H1 (cell line): Measurements from ENCODE around the gene NIN. TPM values are rescaled to one million over a fixed set of nuclear protein-coding genes. Genes with fewer than 3 reads are reported as not detected.

Experiments
- CTCF ChIA-PET: fragments of 300-600 bp; sonication (Branson Sonifier 250); formaldehyde crosslinking; loops from one replicate; lab custom pipeline; 2021; ENCODE audit not compliant: partially characterized antibody; lab: Charles Lee
- POLR2A ChIA-PET: fragments of 300-600 bp; sonication (Branson Sonifier 250); formaldehyde crosslinking; loops from one replicate; lab custom pipeline; 2021; ENCODE audit warnings: inconsistent platforms; ENCODE audit not compliant: partially characterized antibody; lab: Charles Lee
- DNase-seq, 2 experiments: peaks; one replicate each; pipeline versions ENCODE4 v3.0.0 to v3.0.0-alpha.2; 2010 to 2022; ENCODE audit warnings: low spot score in 2 of 2, low read depth in 1 of 2, mixed read lengths in 1 of 2
- FAIRE-seq: peaks from 2 replicates; lab custom pipeline; 2011; peaks lifted over from hg19 to GRCh38; lab: Jason Lieb, UNC
- H2AFZ ChIP-seq: 2 replicates; pipeline ENCODE4 v1.8.1; 2012; ENCODE audit warnings: low read length, inconsistent platforms
- H2AK5ac ChIP-seq: 2 replicates; pipeline ENCODE4 v1.6.1; 2013; ENCODE audit warnings: low read depth, low read length
- H2BK120ac ChIP-seq: replicated peaks from 2 replicates; pipeline ENCODE3; 2013; ENCODE audit warnings: low read depth, low read length, inconsistent platforms
- H2BK12ac ChIP-seq: 2 replicates; pipeline ENCODE4 v1.6.1; 2013; ENCODE audit warnings: low read depth, low read length
- H2BK15ac ChIP-seq: 2 replicates; pipeline ENCODE4 v1.6.1; 2013; ENCODE audit warnings: low read length
- H2BK20ac ChIP-seq: 2 replicates; pipeline ENCODE4 v1.6.1; 2013; ENCODE audit warnings: low read length
- H2BK5ac ChIP-seq: 2 replicates; pipeline ENCODE4 v1.6.1; 2013; ENCODE audit warnings: low read depth, low read length
- H3K14ac ChIP-seq: 2 replicates; pipeline ENCODE4 v1.6.1; 2013; ENCODE audit warnings: inconsistent platforms; ENCODE audit not compliant: insufficient read length
- H3K18ac ChIP-seq: 2 replicates; pipeline ENCODE4 v1.6.1; 2013; ENCODE audit warnings: low read length; ENCODE audit errors: extremely low read depth
- H3K23ac ChIP-seq: 2 replicates; pipeline ENCODE4 v1.6.1; 2013; ENCODE audit warnings: inconsistent platforms; ENCODE audit not compliant: insufficient read length
- H3K23me2 ChIP-seq: 2 replicates; pipeline ENCODE4 v1.6.1; 2013; ENCODE audit warnings: low read depth, low read length
- H3K27ac ChIP-seq: 2 replicates; pipeline ENCODE4 v1.6.1; 2011; ENCODE audit warnings: low read depth, low read length, inconsistent platforms
- H3K27me3 ChIP-seq, 4 experiments: replicated peaks in 1 of 4; 1 replicate in 1 of 4; 2 replicates in 3 of 4; pipeline versions ENCODE4 v1.6.1 to v1.8.1; 2011 to 2013; ENCODE audit warnings: low read length in 3 of 4, mild to moderate bottlenecking in 3 of 4, inconsistent platforms in 2 of 4, mixed read lengths in 2 of 4, moderate library complexity in 1 of 4; ENCODE audit not compliant: control insufficient read depth in 3 of 4, insufficient read depth in 3 of 4; ENCODE audit errors: extremely low read depth in 1 of 4
- H3K36me3 ChIP-seq, 4 experiments: 2 replicates each; pipeline versions ENCODE4 v1.6.1 to v1.8.1; 2011 to 2013; ENCODE audit warnings: mild to moderate bottlenecking in 4 of 4, low read length in 3 of 4, moderate library complexity in 2 of 4, control low read depth in 1 of 4, inconsistent platforms in 1 of 4; ENCODE audit not compliant: insufficient read depth in 4 of 4, control insufficient read depth in 2 of 4
- H3K4ac ChIP-seq: replicated peaks from 2 replicates; pipeline ENCODE3; 2013; ENCODE audit warnings: low read length, low read depth, mixed read lengths, inconsistent platforms; ENCODE audit not compliant: insufficient read length
- H3K4me1 ChIP-seq, 4 experiments: replicated peaks in 1 of 4; 1 replicate in 1 of 4; 2 replicates in 3 of 4; pipeline versions ENCODE4 v1.6.1 to v1.8.1; 2011 to 2013; ENCODE audit warnings: low read length in 3 of 4, inconsistent platforms in 2 of 4, mixed read lengths in 1 of 4; ENCODE audit not compliant: insufficient read depth in 4 of 4, control insufficient read depth in 3 of 4
- H3K4me2 ChIP-seq, 2 experiments: 2 replicates each; pipeline versions ENCODE4 v1.6.1 to v1.8.1; 2011 to 2013; ENCODE audit warnings: low read depth in 2 of 2, low read length in 2 of 2, control low read depth in 1 of 2, inconsistent platforms in 1 of 2, mild to moderate bottlenecking in 1 of 2; ENCODE audit not compliant: insufficient read depth in 1 of 2
- H3K4me3 ChIP-seq, 4 experiments: fragments of 200-600, 300-600 bp in 1 of 4; sonication (generic), shearing (Covaris generic), sonication (Bioruptor Twin) in 1 of 4; 2 replicates each; pipeline versions ENCODE4 v1.5.1 to v1.8.1; 2011 to 2016; ENCODE audit warnings: low read length in 4 of 4, low read depth in 3 of 4, control low read depth in 2 of 4, inconsistent platforms in 2 of 4, mild to moderate bottlenecking in 2 of 4, mixed read lengths in 1 of 4, moderate library complexity in 1 of 4; ENCODE audit not compliant: insufficient read depth in 2 of 4; ENCODE audit errors: extremely low read depth in 1 of 4
- H3K56ac ChIP-seq: replicated peaks from 2 replicates; pipeline ENCODE3; 2013; ENCODE audit warnings: low read depth, mild to moderate bottlenecking, mixed read lengths, low read length, inconsistent platforms; ENCODE audit not compliant: insufficient read length
- H3K79me1 ChIP-seq: 2 replicates; pipeline ENCODE4 v1.6.1; 2013; ENCODE audit warnings: low read depth, low read length, control low read depth
- H3K79me2 ChIP-seq, 2 experiments: 2 replicates each; pipeline versions ENCODE4 v1.6.1 to v1.8.1; 2012 to 2013; ENCODE audit warnings: low read length in 2 of 2, mild to moderate bottlenecking in 2 of 2, inconsistent platforms in 1 of 2; ENCODE audit not compliant: insufficient read depth in 2 of 2, control insufficient read depth in 1 of 2
- H3K9ac ChIP-seq, 4 experiments: replicated peaks in 1 of 4; 1 replicate in 1 of 4; 2 replicates in 3 of 4; pipeline versions ENCODE4 v1.6.1 to v1.8.1; 2011 to 2013; ENCODE audit warnings: low read depth in 3 of 4, low read length in 3 of 4, control low read depth in 2 of 4, mild to moderate bottlenecking in 2 of 4, moderate library complexity in 2 of 4, inconsistent platforms in 1 of 4; ENCODE audit errors: extremely low read depth in 1 of 4
- H3K9me3 ChIP-seq, 2 experiments: 2 replicates each; pipeline versions ENCODE4 v1.6.1 to v1.8.1; 2012 to 2013; ENCODE audit warnings: mild to moderate bottlenecking in 2 of 2, moderate library complexity in 2 of 2, control low read depth in 1 of 2, inconsistent platforms in 1 of 2, low read depth in 1 of 2, low read length in 1 of 2, mixed read lengths in 1 of 2; ENCODE audit not compliant: insufficient read depth in 2 of 2
- H4K20me1 ChIP-seq, 2 experiments: replicated peaks in 1 of 2; 2 replicates each; pipeline versions ENCODE3 to v1.8.1; 2011 to 2013; ENCODE audit warnings: inconsistent platforms in 2 of 2, low read length in 2 of 2, mild to moderate bottlenecking in 1 of 2; ENCODE audit not compliant: insufficient read depth in 2 of 2, control insufficient read depth in 1 of 2
- H4K5ac ChIP-seq: 2 replicates; pipeline ENCODE4 v1.6.1; 2013; ENCODE audit warnings: low read length, low read depth, mixed read lengths, inconsistent platforms; ENCODE audit not compliant: insufficient read length
- H4K8ac ChIP-seq: 2 replicates; pipeline ENCODE4 v1.8.0; 2013; ENCODE audit warnings: mild to moderate bottlenecking, moderate library complexity, low read length, inconsistent platforms; ENCODE audit not compliant: insufficient read depth; ENCODE audit errors: extremely low read depth
- H4K91ac ChIP-seq: replicated peaks from 2 replicates; pipeline ENCODE3; 2013; ENCODE audit warnings: low read length, mixed read lengths, inconsistent platforms; ENCODE audit not compliant: insufficient read length
- HDAC2 ChIP-seq, 2 experiments: fragments of 300-600 bp in 1 of 2; sonication (generic) in 1 of 2; IDR thresholded peaks; 2 replicates each; pipeline ENCODE4 v1.6.1; 2011 to 2012; ENCODE audit warnings: low read depth in 2 of 2, low read length in 2 of 2, mild to moderate bottlenecking in 2 of 2, moderate library complexity in 2 of 2, borderline replicate concordance in 1 of 2, inconsistent platforms in 1 of 2
- JUN ChIP-seq: IDR thresholded peaks from 2 replicates; pipeline ENCODE4 v1.6.1; 2011; ENCODE audit warnings: low read depth, mild to moderate bottlenecking, improper control_type of control experiment, low read length
- POLR2AphosphoS5 ChIP-seq: IDR thresholded peaks from 2 replicates; pipeline ENCODE4 v1.6.1; 2011; ENCODE audit warnings: low read depth, low read length
- POU5F1 ChIP-seq: IDR thresholded peaks from 2 replicates; pipeline ENCODE4 v1.6.1; 2011; ENCODE audit warnings: low read depth, mild to moderate bottlenecking, low read length, moderate library complexity
- RAD21 ChIP-seq, 2 experiments: IDR thresholded peaks in 1 of 2; conservative IDR thresholded peaks in 1 of 2; 2 replicates each; pipeline ENCODE4 v1.6.1; 2011; ENCODE audit warnings: low read depth in 2 of 2, low read length in 2 of 2, improper control_type of control experiment in 1 of 2, inconsistent platforms in 1 of 2, mild to moderate bottlenecking in 1 of 2, moderate library complexity in 1 of 2
- RBBP5 ChIP-seq: IDR thresholded peaks from 2 replicates; pipeline ENCODE4 v1.7.1; 2012; ENCODE audit warnings: low read depth, mild to moderate bottlenecking, inconsistent platforms, low read length, moderate library complexity, borderline replicate concordance
- SIX5 ChIP-seq: IDR thresholded peaks from 2 replicates; pipeline ENCODE4 v1.6.1; 2011; ENCODE audit warnings: mild to moderate bottlenecking, low read depth, low read length
- SP1 ChIP-seq: IDR thresholded peaks from 2 replicates; pipeline ENCODE4 v1.6.1; 2011; ENCODE audit warnings: low read depth, low read length
- TAF7 ChIP-seq: optimal IDR thresholded peaks from 2 replicates; pipeline ENCODE3; 2011; ENCODE audit warnings: low read depth, mild to moderate bottlenecking, inconsistent platforms, low read length, moderate library complexity, borderline replicate concordance
- TCF12 ChIP-seq: IDR thresholded peaks from 2 replicates; pipeline ENCODE4 v1.6.1; 2011; ENCODE audit warnings: low read depth, mild to moderate bottlenecking, low read length
- WGBS, 2 experiments: shearing (Covaris generic) in 1 of 2; methylation state at CpG; one replicate each; pipeline versions ENCODE4 v1.1.6 to v1.1.7; 2013 to 2015; ENCODE audit warnings: low lambda C conversion rate in 2 of 2, mixed read lengths in 2 of 2, inconsistent platforms in 1 of 2, low coverage in 1 of 2, missing lambda C conversion rate in 1 of 2; ENCODE audit not compliant: insufficient replicate concordance in 2 of 2, insufficient coverage in 1 of 2, insufficient read length in 1 of 2; ENCODE audit errors: extremely low coverage in 1 of 2, missing lambda C conversion rate in 1 of 2; 5-methylcytosine and 5-hydroxymethylcytosine counted together
- polyA plus RNA-seq, 7 experiments: library from polyadenylated mRNA; depleted of rRNA in 3 of 7; stranded (reverse) in 5 of 7; unstranded in 2 of 7; fragments of >200 nt in 5 of 7; fragments of 200-250 nt in 2 of 7; gene quantifications; 1 replicate in 5 of 7; 2 replicates in 1 of 7; 4 replicates in 1 of 7; pipeline versions ENCODE4 v1.2.1 to v1.2.3, GENCODE V29; 2011 to 2013; ENCODE audit warnings: missing spikeins in 2 of 7, mixed read lengths in 2 of 7
- total RNA-seq: library from RNA; stranded (reverse); fragmentation: NEBNext Ultra II Directional; extraction: Animal tissue kit (Norgen Biotek cat#: 25700); gene quantifications from 2 replicates; pipeline ENCODE4 v1.2.1, GENCODE V29; 2021
- TF ChIP-seq, protein P1 (sequence below): IDR thresholded peaks from 2 replicates; pipeline ENCODE4 v1.6.1; 2011; ENCODE audit warnings: low read length, improper control_type of control experiment

NIN gene
- total and polyA plus RNA-seq, 2 of the 8 experiments (the other 6 are each of a cell fraction or from before 2014, with no cell fraction given) = 3.2 to 21.3 TPM

DNA sequence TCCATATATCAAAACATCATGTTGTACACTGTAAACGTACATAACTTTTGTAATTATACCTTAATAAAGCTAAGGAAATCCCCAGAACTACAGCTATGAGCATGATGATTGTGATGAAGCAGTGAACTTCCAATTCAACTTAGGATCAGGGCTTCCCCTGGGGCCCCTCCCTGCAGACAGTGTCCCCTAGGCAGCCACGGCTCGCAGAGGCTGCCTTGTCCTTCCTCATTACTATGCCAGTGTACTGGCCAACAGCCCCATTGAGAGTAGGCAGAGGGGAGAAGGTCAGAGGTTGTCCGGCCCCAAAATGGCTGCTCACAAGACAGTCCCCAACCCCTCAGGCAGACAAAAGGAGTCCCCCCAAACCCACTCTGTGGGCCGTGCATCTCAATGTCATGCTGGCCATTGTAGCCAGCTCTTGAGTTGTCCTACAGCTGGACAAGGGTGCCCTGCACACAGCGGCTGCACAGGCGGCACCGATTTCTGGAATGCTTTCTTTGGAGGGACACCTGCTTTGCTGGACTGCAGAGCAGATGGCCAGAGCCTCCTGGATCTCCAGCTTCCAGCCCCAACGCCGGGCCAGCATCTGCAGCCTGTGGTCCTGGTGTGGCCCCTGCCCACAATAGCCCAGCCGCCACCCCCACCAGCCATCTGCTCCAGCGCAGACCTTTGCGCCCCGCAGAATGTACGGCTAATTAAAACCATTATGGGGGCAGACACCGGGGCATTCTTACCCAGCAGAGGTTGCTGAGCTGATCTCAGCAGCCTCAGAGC lies 46.1 kb downstream of the NIN start:
- ChIA-PET POLR2A (interaction anchor here (0.9 to 1.7 kb wide), 3 partner anchors 44 to 115 kb away, joined by 3 to 5 read pairs (median 4); partner anchors contain the start of gene NIN), CTCF (interaction anchor here (0.9 to 5.6 kb wide), 11 partner anchors 8 to 245 kb away, joined by 3 to 40 read pairs (median 4); partner anchors contain the start of gene ATL1)
- Histone ChIP-seq H3K23me2 (no peaks in the 10 kb centered on the region), H2BK120ac (no peak overlapping the region), H3K4me2 (no peak overlapping the region), H3K79me1 (no peaks in the 10 kb centered on the region), H3K79me2 (no peaks in the 10 kb centered on the region), H3K9me3 (no peaks in the 10 kb centered on the region), H3K27me3 (no peaks in the 10 kb centered on the region), H4K8ac (no peak overlapping the region), H3K56ac (no peak overlapping the region), H3K14ac (no peak overlapping the region), H3K23ac (no peak overlapping the region), H3K4me3 (no peak overlapping the region), H2AK5ac (no peak overlapping the region), H3K4ac (no peak overlapping the region), H4K91ac (no peak overlapping the region), H2BK15ac (no peak overlapping the region), H2BK5ac (no peak overlapping the region), H3K9ac (no peak overlapping the region), H2BK12ac (no peak overlapping the region), H3K18ac (no peak overlapping the region), H3K4me1 (peaks cover 3 to 23% (median 8%) of the 10 kb centered on the region in 4 experiments; a peak in 6 of 7 replicates), H2AFZ (no peak overlapping the region), H3K27ac (no peak overlapping the region), H2BK20ac (no peak overlapping the region), H4K5ac (no peak overlapping the region), H3K36me3 (peaks cover 0 to 2% (median 0%) of the 10 kb centered on the region in 4 experiments; a peak in 2 of 8 replicates), H4K20me1 (peaks cover 0 to 2% of the 10 kb centered on the region in 2 experiments)
- DNase-seq (no peak), FAIRE-seq (no peak)
- 81% methylated on average over 16 of the region's 16 CpGs; no CpG with 5 or more reads in 1 of the 2 experiments for WGBS, 2 experiments
- TF ChIP-seq POLR2AphosphoS5 (no peak), TCF12 (no peak), POU5F1 (no peak), SP1 (no peak), HDAC2 (IDR thresholded peaks at IDR 0.05; ENCODE audit: borderline replicate concordance in 1 of 2, low read depth in 2 of 2, low read length in 2 of 2) (no peak), SIX5 (no peak), JUN (no peak), RBBP5 (no peak), TAF7 (no peak), RAD21 (IDR thresholded peaks at IDR 0.05 in 1 of 2, conservative IDR thresholded peaks at IDR 0.05 in 1 of 2; ENCODE audit: low read depth in 2 of 2, low read length in 2 of 2) (no peak)
- TF ChIP-seq, protein P1, sequence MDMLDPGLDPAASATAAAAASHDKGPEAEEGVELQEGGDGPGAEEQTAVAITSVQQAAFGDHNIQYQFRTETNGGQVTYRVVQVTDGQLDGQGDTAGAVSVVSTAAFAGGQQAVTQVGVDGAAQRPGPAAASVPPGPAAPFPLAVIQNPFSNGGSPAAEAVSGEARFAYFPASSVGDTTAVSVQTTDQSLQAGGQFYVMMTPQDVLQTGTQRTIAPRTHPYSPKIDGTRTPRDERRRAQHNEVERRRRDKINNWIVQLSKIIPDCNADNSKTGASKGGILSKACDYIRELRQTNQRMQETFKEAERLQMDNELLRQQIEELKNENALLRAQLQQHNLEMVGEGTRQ = no peak
